WTC11 (cell line): Measurements from ENCODE around the gene PARK7. TPM values are rescaled to one million over a fixed set of nuclear protein-coding genes. Genes with fewer than 3 reads are reported as not detected.
A peak's percentile ranks its signal among the peaks of the same experiment; 100 is the strongest.

Experiments
- ELF4 ChIP-seq: sonication (generic); formaldehyde crosslinking; IDR thresholded peaks from 2 replicates; pipeline ENCODE4 v1.8.1; 2022; ENCODE audit warnings: low read depth, mild to moderate bottlenecking, moderate library complexity, missing genetic modification reagents
- FOXJ3 ChIP-seq: sonication (generic); formaldehyde crosslinking; IDR thresholded peaks from 2 replicates; pipeline ENCODE4 v1.9.0; 2021; ENCODE audit warnings: missing genetic modification reagents, mild to moderate bottlenecking, borderline replicate concordance
- FOXK1 ChIP-seq: sonication (generic); formaldehyde crosslinking; IDR thresholded peaks from 2 replicates; pipeline ENCODE4 v1.8.0; 2022; ENCODE audit warnings: mild to moderate bottlenecking, moderate library complexity, missing genetic modification reagents
- GTF2I ChIP-seq: fragments of 250-450 bp; sonication (Bioruptor Pico); conservative IDR thresholded peaks from 2 replicates; pipeline ENCODE4 v1.4.0; 2021; ENCODE audit warnings: mild to moderate bottlenecking
- KAT7 ChIP-seq: sonication (generic); formaldehyde crosslinking; IDR thresholded peaks from 2 replicates; pipeline ENCODE4 v1.8.1; 2023; ENCODE audit warnings: missing genetic modification reagents, mild to moderate bottlenecking, borderline replicate concordance
- SMAD4 ChIP-seq: sonication (generic); formaldehyde crosslinking; IDR thresholded peaks from 2 replicates; pipeline ENCODE4 v1.8.0; 2022; ENCODE audit warnings: mild to moderate bottlenecking, missing genetic modification reagents
- ZNF121 ChIP-seq: sonication (generic); formaldehyde crosslinking; IDR thresholded peaks from 2 replicates; pipeline ENCODE4 v1.8.0; 2023; ENCODE audit warnings: missing genetic modification reagents
- total RNA-seq: library from RNA; stranded (reverse); gene quantifications from 3 replicates; pipeline ENCODE4 v1.2.3, GENCODE V29; 2021
- TF ChIP-seq, protein P1 (sequence below): sonication (generic); formaldehyde crosslinking; conservative IDR thresholded peaks from 2 replicates; pipeline ENCODE4 v1.8.1; 2023; ENCODE audit warnings: mild to moderate bottlenecking, low read depth, missing genetic modification reagents, moderate library complexity
- TF ChIP-seq, protein P2 (sequence below): sonication (generic); formaldehyde crosslinking; IDR thresholded peaks from 2 replicates; pipeline ENCODE4 v1.8.0; 2022; ENCODE audit warnings: mild to moderate bottlenecking, missing genetic modification reagents
- TF ChIP-seq, protein P3 (sequence below): fragments of 250-450 bp; sonication (Bioruptor Pico); IDR thresholded peaks from 2 replicates; pipeline ENCODE4 v2.1.2; 2022; ENCODE audit warnings: mild to moderate bottlenecking, moderate library complexity
- TF ChIP-seq, protein P4 (sequence below): sonication (generic); formaldehyde crosslinking; IDR thresholded peaks from 2 replicates; pipeline ENCODE4 v1.8.1; 2022; ENCODE audit warnings: missing genetic modification reagents, borderline replicate concordance
- TF ChIP-seq, protein P5 (sequence below): sonication (generic); formaldehyde crosslinking; IDR thresholded peaks from 2 replicates; pipeline ENCODE4 v1.8.1; 2023; ENCODE audit warnings: mild to moderate bottlenecking, missing genetic modification reagents, moderate library complexity
- TF ChIP-seq, protein P6 (sequence below): sonication (generic); formaldehyde crosslinking; IDR thresholded peaks from 2 replicates; pipeline ENCODE4 v1.8.1; 2023; ENCODE audit warnings: mild to moderate bottlenecking, missing genetic modification reagents
- TF ChIP-seq, protein P7 (sequence below): sonication (generic); formaldehyde crosslinking; IDR thresholded peaks from 2 replicates; pipeline ENCODE4 v1.8.1; 2022; ENCODE audit warnings: low read depth, missing genetic modification reagents, borderline replicate concordance

Gene PARK7
- total RNA-seq, 1 experiment from 2014 or later = 337 TPM

DNA sequence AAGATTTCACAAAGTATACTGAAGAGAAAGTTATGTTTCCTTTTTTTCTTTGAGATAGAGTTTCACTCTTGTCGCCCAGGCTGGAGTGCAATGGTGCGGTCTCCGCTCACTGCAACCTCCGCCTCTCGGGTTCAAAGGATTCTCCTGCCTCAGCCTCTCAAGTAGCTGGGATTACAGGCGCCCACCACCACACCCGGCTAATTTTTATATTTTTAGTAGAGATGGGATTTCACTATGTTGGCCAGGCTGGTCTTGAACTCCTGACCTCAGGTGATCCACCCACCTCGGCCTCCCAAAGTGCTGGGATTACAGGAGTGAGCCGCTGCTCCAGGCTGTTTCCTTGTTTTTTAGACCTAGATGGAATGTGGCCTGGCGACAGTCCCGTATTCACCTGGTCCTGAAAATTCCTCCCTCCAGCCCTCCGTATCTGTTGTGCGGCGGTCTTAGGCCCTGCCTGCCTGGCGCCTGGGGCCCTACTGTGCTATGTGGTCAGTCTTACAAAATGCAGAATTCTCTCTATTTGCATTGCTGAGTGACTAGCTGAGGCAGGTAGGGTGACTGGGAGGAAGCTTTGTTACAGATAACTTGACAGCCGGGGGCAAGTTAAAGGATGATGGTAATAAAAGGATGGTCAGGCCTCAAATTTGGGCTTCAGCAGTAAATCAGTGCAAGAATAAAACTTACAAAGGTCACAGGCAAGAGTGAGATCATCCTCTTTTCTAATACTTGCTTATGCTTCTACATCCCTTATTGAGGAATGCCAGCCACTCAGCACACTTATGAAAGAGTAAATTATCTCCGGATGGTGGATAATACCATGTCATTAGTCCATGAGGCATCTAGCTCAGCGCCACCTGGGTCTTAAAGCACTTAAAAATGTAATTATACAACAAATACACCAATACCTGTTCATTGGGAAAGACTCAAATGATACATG is 30.3 kb downstream of the PARK7 start (continued):
- TF ChIP-seq, protein P1, sequence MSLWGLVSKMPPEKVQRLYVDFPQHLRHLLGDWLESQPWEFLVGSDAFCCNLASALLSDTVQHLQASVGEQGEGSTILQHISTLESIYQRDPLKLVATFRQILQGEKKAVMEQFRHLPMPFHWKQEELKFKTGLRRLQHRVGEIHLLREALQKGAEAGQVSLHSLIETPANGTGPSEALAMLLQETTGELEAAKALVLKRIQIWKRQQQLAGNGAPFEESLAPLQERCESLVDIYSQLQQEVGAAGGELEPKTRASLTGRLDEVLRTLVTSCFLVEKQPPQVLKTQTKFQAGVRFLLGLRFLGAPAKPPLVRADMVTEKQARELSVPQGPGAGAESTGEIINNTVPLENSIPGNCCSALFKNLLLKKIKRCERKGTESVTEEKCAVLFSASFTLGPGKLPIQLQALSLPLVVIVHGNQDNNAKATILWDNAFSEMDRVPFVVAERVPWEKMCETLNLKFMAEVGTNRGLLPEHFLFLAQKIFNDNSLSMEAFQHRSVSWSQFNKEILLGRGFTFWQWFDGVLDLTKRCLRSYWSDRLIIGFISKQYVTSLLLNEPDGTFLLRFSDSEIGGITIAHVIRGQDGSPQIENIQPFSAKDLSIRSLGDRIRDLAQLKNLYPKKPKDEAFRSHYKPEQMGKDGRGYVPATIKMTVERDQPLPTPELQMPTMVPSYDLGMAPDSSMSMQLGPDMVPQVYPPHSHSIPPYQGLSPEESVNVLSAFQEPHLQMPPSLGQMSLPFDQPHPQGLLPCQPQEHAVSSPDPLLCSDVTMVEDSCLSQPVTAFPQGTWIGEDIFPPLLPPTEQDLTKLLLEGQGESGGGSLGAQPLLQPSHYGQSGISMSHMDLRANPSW = no peak
- TF ChIP-seq, protein P2, sequence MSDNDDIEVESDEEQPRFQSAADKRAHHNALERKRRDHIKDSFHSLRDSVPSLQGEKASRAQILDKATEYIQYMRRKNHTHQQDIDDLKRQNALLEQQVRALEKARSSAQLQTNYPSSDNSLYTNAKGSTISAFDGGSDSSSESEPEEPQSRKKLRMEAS (CRISPR knock-in tag) = no peak
- TF ChIP-seq FOXJ3 (CRISPR knock-in tag) (no peak), SMAD4 (CRISPR knock-in tag) (no peak), KAT7 (no peak), GTF2I (0 out of 2 replicates have a peak, but pooled peaks have one; percentile 69), ZNF121 (CRISPR knock-in tag) (peak; percentile 68), FOXK1 (CRISPR knock-in tag) (0 out of 2 replicates have a peak, but pooled peaks have one; percentile 48), ELF4 (CRISPR knock-in tag) (no peak)
- TF ChIP-seq, protein P3, sequence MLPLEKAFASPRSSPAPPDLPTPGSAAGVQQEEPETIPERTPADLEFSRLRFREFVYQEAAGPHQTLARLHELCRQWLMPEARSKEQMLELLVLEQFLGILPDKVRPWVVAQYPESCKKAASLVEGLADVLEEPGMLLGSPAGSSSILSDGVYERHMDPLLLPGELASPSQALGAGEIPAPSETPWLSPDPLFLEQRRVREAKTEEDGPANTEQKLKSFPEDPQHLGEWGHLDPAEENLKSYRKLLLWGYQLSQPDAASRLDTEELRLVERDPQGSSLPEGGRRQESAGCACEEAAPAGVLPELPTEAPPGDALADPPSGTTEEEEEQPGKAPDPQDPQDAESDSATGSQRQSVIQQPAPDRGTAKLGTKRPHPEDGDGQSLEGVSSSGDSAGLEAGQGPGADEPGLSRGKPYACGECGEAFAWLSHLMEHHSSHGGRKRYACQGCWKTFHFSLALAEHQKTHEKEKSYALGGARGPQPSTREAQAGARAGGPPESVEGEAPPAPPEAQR (CRISPR knock-in tag) = 0 out of 2 replicates have a peak, but pooled peaks have one; percentile 31
- TF ChIP-seq, protein P4, sequence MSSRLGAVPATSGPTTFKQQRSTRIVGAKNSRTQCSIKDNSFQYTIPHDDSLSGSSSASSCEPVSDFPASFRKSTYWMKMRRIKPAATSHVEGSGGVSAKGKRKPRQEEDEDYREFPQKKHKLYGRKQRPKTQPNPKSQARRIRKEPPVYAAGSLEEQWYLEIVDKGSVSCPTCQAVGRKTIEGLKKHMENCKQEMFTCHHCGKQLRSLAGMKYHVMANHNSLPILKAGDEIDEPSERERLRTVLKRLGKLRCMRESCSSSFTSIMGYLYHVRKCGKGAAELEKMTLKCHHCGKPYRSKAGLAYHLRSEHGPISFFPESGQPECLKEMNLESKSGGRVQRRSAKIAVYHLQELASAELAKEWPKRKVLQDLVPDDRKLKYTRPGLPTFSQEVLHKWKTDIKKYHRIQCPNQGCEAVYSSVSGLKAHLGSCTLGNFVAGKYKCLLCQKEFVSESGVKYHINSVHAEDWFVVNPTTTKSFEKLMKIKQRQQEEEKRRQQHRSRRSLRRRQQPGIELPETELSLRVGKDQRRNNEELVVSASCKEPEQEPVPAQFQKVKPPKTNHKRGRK (CRISPR knock-in tag) = no peak
- TF ChIP-seq, protein P5, sequence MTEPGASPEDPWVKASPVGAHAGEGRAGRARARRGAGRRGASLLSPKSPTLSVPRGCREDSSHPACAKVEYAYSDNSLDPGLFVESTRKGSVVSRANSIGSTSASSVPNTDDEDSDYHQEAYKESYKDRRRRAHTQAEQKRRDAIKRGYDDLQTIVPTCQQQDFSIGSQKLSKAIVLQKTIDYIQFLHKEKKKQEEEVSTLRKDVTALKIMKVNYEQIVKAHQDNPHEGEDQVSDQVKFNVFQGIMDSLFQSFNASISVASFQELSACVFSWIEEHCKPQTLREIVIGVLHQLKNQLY (CRISPR knock-in tag) = no peak
- TF ChIP-seq, protein P6, sequence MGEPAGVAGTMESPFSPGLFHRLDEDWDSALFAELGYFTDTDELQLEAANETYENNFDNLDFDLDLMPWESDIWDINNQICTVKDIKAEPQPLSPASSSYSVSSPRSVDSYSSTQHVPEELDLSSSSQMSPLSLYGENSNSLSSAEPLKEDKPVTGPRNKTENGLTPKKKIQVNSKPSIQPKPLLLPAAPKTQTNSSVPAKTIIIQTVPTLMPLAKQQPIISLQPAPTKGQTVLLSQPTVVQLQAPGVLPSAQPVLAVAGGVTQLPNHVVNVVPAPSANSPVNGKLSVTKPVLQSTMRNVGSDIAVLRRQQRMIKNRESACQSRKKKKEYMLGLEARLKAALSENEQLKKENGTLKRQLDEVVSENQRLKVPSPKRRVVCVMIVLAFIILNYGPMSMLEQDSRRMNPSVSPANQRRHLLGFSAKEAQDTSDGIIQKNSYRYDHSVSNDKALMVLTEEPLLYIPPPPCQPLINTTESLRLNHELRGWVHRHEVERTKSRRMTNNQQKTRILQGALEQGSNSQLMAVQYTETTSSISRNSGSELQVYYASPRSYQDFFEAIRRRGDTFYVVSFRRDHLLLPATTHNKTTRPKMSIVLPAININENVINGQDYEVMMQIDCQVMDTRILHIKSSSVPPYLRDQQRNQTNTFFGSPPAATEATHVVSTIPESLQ (CRISPR knock-in tag) = no peak
- TF ChIP-seq, protein P7, sequence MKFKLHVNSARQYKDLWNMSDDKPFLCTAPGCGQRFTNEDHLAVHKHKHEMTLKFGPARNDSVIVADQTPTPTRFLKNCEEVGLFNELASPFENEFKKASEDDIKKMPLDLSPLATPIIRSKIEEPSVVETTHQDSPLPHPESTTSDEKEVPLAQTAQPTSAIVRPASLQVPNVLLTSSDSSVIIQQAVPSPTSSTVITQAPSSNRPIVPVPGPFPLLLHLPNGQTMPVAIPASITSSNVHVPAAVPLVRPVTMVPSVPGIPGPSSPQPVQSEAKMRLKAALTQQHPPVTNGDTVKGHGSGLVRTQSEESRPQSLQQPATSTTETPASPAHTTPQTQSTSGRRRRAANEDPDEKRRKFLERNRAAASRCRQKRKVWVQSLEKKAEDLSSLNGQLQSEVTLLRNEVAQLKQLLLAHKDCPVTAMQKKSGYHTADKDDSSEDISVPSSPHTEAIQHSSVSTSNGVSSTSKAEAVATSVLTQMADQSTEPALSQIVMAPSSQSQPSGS = no peak
